NT2/D1 (cell line): ENCODE results near the gene TOP3B.

ENCODE experiments used
- SUZ12 ChIP-seq: IDR thresholded peaks from 2 replicates; pipeline ENCODE4 v1.6.1; 2011; ENCODE audit not compliant: insufficient read length, insufficient read depth; ENCODE audit errors: extremely low read depth
- YY1 ChIP-seq: IDR thresholded peaks from 2 replicates; pipeline ENCODE4 v1.6.1; 2011; ENCODE audit not compliant: insufficient read length, insufficient read depth
- ZNF274 ChIP-seq: IDR thresholded peaks from 2 replicates; pipeline ENCODE4 v1.6.1; 2011; ENCODE audit warnings: mild to moderate bottlenecking, low read depth, low read length

GRCh38 chr22:21991304-21991596 lies 8.7 kb upstream of the TOP3B start:
- TF ChIP-seq ZNF274 (no peak), YY1 (no peak), SUZ12 (no peak)
